Gastroesophageal sphincter (tissue), 3 donors: ENCODE measurements around the gene EIF2AK3.

Source experiments
- CTCF ChIP-seq, 4 experiments: fragments of 200-600 bp in 2 of 4; fragments of 450-650 bp in 2 of 4; sonication (generic) in 1 of 4; IDR thresholded peaks; one replicate each; pipeline ENCODE4 v1.5.1; 2017 to 2019; ENCODE audit warnings: antibody characterized with exemption in 4 of 4, mild to moderate bottlenecking in 2 of 4, moderate library complexity in 2 of 4
- POLR2A ChIP-seq, 2 donors: fragments of 450-650 bp; IDR thresholded peaks; one replicate each; pipeline ENCODE4 v1.6.1; 2017; ENCODE audit warnings: antibody characterized with exemption in 2 of 2, mild to moderate bottlenecking in 2 of 2, moderate library complexity in 1 of 2
- POLR2AphosphoS5 ChIP-seq: sonication (generic); formaldehyde crosslinking; IDR thresholded peaks from one replicate; pipeline ENCODE4 v1.6.1; 2017; ENCODE audit warnings: antibody characterized with exemption

GRCh38 chr2:88603146-88603545, 24.1 kb downstream of the EIF2AK3 start:
- TF ChIP-seq POLR2AphosphoS5: no peak
- TF ChIP-seq POLR2A (IDR thresholded peaks at IDR 0.05): no peak
- TF ChIP-seq CTCF (IDR thresholded peaks at IDR 0.05): no peak
